Esophagus muscularis mucosa (tissue), 3 donors: ENCODE data around the gene RMDN3.

ENCODE experiments used
- POLR2AphosphoS5 ChIP-seq, 2 donors: sonication (generic); formaldehyde crosslinking; IDR thresholded peaks; one replicate each; pipeline ENCODE4 v1.6.1; 2017; ENCODE audit warnings: antibody characterized with exemption in 2 of 2
- TF ChIP-seq, protein P1 (sequence below), 3 experiments: fragments of 200-600 bp in 2 of 3; fragments of 450-650 bp in 1 of 3; sonication (generic) in 2 of 3; IDR thresholded peaks; one replicate each; pipeline ENCODE4 v1.5.1; 2017 to 2019; ENCODE audit warnings: antibody characterized with exemption in 3 of 3, mild to moderate bottlenecking in 2 of 3, moderate library complexity in 1 of 3

DNA sequence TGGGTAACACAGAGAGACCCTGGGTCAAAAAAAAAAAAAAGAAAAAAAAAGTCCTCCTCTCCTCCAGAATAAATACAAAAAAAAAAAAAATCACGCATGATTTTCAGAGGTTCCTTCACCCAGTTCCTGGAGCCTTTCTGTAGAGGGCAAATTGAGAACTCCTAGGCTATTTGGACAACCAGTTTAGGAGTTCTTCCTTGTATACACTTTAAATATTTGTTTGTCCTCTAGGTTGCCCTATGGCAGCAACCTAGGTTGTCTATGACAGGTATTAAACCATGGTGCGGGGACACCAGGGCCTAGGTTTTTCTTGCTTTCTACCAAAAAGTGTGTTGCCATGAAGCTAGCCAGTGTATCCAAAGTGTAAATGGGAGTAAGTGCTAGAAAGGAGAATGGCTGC is 48.0 kb upstream of the RMDN3 start:
- no peak for TF ChIP-seq POLR2AphosphoS5 (IDR thresholded peaks at IDR 0.05)
- TF ChIP-seq, protein P1, sequence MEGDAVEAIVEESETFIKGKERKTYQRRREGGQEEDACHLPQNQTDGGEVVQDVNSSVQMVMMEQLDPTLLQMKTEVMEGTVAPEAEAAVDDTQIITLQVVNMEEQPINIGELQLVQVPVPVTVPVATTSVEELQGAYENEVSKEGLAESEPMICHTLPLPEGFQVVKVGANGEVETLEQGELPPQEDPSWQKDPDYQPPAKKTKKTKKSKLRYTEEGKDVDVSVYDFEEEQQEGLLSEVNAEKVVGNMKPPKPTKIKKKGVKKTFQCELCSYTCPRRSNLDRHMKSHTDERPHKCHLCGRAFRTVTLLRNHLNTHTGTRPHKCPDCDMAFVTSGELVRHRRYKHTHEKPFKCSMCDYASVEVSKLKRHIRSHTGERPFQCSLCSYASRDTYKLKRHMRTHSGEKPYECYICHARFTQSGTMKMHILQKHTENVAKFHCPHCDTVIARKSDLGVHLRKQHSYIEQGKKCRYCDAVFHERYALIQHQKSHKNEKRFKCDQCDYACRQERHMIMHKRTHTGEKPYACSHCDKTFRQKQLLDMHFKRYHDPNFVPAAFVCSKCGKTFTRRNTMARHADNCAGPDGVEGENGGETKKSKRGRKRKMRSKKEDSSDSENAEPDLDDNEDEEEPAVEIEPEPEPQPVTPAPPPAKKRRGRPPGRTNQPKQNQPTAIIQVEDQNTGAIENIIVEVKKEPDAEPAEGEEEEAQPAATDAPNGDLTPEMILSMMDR (IDR thresholded peaks at IDR 0.05), result no peak
